DMS53 (cell line): ENCODE measurements around the gene CD63.

Source experiments
- DNase-seq: peaks from one replicate; lab custom pipeline; 2025; lab: John Stamatoyannopoulos, UW

Gene CD63

GRCh38 chr12:55704824-55705718 lies 23.7 kb downstream of the CD63 start:
- DNase-seq: no peak

GRCh38 chr12:55703901-55704761 lies 24.7 kb downstream of the CD63 start:
- no peak for DNase-seq

- no peak for DNase-seq
These were observed 25.5 kb downstream of the CD63 start for GRCh38 chr12:55703288-55703687.

GRCh38 chr12:55702861-55703260 lies 25.9 kb downstream of the CD63 start:
- no peak for DNase-seq

- no peak for DNase-seq
These were observed 28.4 kb downstream of the CD63 start for GRCh38 chr12:55700255-55701018.

GRCh38 chr12:55699471-55700055 lies 29.2 kb downstream of the CD63 start:
- DNase-seq: no peak

- DNase-seq: no peak
These were observed 29.8 kb downstream of the CD63 start for GRCh38 chr12:55698965-55699364.

- DNase-seq: no peak
These were observed 30.4 kb downstream of the CD63 start for GRCh38 chr12:55698241-55698955.

- DNase-seq: no peak
These were observed 31.1 kb downstream of the CD63 start for GRCh38 chr12:55697686-55698085.

- no peak for DNase-seq
These were observed 31.9 kb downstream of the CD63 start for GRCh38 chr12:55696796-55697462.

- DNase-seq: no peak
These were observed 32.7 kb downstream of the CD63 start for GRCh38 chr12:55696141-55696540.

- DNase-seq: no peak
These were observed 33.5 kb downstream of the CD63 start for GRCh38 chr12:55695349-55695748.

GRCh38 chr12:55694651-55695050 lies 34.2 kb downstream of the CD63 start:
- DNase-seq: no peak

GRCh38 chr12:55694188-55694515 lies 34.7 kb downstream of the CD63 start:
- DNase-seq: no peak

GRCh38 chr12:55693323-55694187 lies 35.3 kb downstream of the CD63 start:
- DNase-seq: no peak

GRCh38 chr12:55692631-55693322 lies 36.0 kb downstream of the CD63 start:
- DNase-seq: no peak

- DNase-seq: no peak
These were observed 39.8 kb downstream of the CD63 start for GRCh38 chr12:55688716-55689655.

- DNase-seq: no peak
These were observed 41.1 kb downstream of the CD63 start for GRCh38 chr12:55687746-55688145.
